GM21576 (cell line): Measurements from ENCODE around the gene NBEAL1.
"Not testable (repeated sequence)": the region's sequence is repeated elsewhere in the genome, so short reads cannot be mapped to it uniquely, and the experiment has no call there.

Source experiments
- ATAC-seq: cut with Tn5 transposase; IDR thresholded peaks from one replicate; pipeline ENCODE4 v1.9.1; 2021; ENCODE audit warnings: mild to moderate bottlenecking, moderate library complexity; ENCODE audit not compliant: unreplicated experiment

The NBEAL1 gene

DNA sequence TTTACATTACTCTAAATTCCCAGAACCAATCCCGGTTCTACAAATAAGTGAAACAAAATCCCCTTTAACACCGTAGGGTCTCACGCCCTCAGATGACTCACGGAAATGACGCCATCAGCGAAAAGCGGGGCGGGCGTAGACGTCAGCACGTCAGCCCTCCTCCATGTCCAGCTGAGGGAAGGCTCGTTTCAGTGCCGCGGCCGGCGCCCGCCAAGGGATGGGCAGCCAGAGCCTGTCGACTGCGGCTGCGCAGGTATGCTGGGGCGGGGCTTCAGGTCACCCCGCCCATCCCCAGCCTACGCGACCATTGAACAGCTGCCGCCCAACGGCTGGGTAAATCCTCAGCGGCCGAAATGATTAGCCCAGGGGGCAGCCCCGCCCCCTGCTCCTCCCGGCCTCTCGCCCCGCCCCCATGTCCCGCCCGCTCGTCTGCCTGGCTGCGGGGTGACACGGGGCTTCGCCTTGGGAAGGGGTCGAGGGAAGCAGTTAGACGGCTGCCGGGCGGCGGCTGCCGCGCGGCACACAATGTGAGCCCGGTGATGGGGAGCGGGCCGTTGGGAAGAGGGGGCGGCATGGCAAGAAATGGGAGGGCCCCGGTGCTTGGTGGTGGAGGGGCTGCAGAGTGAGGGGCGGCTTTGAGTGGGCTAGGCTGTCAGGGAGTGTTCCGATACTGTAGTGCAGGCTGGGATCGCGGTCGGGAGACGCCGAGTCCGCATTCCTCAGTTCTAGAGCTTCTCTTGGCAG, at the start of gene NBEAL1:
TSS of gene NBEAL1 (plus strand) at position 420 of the 744 bp plus-strand sequence. CDS start 1,510 bp downstream, outside the sequence.
- ATAC-seq: peak; percentile 97

DNA sequence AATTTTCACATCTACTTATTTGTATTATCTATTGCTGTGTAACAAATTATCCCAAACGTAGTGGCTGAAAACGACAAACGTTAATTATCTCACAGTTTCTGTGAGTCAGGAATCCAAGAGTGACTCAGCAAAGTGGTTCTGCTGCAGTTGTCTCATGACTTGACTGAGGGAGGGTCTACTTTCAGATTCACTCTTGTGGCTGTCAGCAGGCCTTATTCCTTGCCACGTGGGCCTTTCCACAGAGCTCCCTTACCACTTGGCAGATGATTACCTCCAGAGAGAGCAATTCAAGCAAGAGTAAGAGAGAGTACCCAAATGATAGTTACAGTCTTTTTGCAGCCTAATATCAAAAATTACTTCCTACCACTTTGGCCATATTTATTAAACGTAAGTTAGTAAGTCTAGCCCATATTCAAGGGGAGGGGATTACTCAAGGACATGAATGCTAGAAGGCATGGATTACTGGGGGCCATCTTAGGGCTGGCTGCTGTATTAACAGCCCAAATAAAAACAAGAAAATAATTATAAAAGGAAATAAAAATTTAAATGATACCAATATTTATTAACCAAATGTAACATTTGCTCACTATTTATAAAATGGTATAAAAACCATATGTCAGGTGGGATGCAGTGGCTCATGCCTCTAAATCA, 48.7 kb upstream of the NBEAL1 start:
- ATAC-seq: peak; percentile 56

DNA sequence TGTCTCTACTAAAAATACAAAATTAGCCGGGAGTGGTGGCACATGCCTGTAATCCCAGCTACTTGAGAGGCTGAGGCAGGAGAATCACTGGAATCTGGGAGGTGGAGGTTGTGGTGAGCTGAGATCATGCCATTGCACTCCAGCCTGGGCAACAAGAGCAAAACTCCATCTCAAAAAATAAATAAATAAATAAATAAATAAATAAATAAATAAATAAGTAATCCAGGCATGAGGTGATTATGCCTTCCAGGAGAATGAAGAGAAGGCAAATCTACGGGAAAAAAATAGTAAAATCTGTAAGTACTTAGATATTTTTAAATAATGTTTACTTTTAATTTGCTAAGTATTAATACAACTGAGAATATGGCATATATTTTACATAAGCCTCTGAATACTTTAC, 45.3 kb upstream of the NBEAL1 start:
- ATAC-seq: not testable (repeated sequence)

DNA sequence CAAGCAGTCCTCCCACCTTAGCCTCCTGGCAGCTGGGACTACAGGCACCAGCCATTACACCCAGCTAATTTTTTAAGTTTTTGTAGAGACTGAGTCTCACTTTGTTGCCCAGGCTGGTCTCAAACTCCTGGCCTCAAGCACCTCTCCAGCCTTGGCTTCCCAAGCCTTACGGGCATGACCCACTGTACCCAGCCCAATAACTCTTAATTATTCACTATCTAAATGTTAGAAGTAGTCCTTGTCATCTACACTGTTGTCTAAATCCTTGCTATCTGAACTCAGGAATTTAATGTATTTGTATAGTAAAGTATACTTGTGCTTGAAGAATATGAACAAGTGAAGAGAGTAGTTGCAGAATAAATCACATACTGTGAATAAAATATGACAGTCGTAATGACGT, 37.9 kb upstream of the NBEAL1 start:
- ATAC-seq: no peak

DNA sequence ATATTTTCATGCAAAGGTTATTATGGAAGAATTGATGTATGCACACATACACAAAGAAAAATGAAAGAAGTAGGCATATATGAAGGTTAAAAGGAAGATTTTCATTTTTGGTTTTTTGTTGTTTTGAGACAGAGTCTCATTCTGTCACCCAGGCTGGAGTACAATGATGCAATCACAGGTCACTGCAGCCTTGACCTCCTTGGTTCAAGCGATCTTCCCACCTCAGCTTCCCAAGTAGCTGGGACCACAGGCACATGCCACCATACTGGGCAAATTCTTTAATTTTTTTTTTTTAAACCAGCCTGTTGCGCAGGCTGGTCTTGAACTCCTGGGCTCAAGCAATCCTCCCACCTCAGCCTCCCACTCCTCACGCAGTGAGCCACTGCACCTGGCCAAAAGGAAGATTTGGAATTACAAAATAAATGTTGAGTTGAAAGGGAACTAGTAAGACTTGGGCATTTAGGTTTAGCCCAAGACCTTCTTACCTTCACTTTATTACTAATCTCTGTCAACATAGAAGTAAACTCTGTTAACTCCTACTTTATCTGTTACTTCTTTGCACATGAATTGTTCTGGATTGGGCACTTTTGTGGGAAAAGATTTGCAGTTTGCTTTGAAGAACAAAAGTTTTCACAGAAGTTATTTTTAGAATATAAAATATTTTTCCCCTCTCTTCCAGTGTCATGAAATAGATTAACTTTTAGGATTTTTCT, 31.7 kb upstream of the NBEAL1 start:
- ATAC-seq: no peak

DNA sequence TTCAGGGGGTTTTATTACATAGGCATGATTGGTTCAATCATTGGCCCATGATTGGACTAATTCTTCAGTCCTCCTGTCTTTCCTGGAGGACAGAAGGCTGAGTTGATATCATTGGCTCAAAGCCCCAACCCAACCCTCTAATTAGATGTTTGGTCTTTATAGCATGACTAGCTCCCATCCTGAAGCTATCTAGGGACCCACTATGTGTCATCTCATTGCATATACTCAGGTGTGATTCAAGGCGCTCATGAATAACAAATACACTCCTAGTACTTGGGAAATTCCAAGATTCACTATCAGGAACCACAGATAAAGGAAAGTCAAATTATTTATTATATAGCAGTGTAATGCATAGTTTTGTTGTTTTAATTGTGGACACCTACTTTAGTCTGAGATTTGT, 24.9 kb upstream of the NBEAL1 start:
- no peak for ATAC-seq

DNA sequence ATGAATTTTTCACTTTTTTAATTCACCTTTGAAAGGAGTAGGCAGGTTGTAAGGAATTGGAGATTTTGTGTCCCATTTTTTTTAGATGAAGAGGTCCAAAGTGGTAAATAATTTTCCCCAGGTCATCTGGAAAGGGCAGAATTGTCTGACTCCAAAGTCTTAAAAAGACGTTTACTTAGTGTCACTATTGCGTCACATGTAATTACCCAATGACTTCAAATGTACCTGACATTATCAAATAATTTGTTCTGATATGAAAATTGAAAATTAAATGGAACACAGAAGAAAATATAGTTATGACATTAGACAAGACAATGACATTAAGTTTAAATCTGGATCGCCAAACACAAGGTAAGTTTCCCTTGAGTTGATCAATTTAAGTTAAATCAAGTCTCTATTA, 24.2 kb upstream of the NBEAL1 start:
- no peak for ATAC-seq

DNA sequence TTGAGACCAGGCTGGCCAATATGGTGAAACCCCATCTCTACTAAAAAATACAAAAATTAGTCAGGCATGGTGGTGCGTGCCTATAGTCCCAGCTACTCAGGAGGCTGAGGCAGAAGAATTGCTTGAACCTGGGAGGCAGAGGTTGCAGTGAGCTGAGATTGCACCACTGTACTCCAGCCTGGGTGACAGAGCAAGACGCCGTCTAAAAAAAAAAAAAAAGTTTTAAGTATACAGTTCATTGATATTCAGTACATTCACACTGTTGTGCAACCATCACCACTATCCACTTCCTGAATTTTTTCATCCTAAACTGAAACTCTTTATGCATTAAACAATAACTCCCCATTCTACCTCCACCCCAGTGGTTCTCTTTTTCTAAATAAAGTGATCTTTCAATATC, 17.6 kb upstream of the NBEAL1 start:
- ATAC-seq: not testable (repeated sequence)

DNA sequence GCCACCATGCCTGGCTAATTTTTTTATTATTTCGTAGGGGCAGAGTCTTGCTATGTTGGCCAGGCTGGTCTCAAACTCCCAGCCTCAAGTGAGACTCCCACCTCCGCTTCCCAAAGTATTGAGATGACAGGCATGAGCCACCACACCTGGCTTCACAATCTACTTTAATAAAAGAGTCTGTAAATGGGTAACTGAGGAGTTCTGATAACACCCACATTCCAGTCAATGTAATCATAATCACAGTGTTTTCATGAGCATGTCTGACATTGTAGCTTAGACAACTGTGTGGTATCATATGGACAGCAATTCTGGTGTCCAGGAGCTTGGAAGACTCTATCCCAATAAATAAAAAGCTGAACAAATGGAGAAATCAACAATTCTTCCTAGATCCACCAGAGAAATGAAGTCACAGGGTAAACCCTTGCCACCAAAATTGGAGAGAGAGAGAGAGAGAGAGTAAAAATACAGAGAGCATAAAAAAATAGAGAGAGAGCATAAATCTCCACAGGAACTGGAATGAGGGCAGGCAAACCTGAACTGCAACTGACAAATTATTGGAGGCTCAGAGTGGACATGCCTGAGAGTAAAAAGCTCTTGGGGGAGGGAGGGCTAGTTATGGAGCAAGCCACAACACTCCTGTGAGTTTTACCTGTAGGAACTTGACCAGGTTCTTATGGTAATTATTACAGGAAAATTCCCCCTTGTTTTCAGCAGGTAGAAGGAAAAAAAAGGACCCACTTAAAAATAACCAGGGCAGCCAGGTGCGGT, 12.4 kb upstream of the NBEAL1 start:
- ATAC-seq: no peak

DNA sequence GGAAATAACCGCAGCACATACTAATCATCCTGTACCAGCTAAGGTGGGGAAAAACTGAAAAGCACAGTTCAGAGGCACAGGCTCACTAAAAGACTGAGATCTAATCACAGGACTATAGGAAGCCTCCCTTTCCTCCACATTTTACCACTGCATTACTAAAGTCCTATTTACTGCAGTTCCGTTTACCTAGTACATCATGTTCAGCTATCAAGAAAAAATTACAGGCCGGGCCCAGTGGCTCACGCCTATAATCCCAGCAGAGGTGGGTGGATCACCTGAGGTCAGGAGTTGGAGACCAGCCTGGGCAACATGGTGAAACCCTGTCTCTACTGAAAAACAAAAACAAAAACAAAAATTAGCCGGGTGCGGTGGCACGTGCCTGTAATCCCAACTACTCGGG, 11.0 kb upstream of the NBEAL1 start:
- no peak for ATAC-seq

DNA sequence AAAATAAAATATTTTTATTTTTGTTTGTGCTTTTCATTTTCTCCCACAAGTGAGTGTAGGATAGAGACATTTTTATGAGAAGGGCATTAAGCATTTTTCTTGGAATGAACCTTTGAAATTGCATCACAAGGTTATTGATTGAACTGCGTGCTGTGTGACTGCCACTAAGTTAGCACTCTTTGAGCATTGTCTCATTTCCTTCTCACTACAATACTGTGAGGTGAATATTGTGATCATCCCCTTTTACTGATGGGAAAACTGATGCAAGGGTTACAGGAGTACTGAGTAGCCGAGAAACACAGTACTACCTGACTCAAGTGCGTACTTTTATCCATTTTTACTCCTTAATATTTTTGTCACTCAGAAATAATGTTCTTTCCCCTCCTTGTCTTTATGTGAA, 2.0 kb downstream of the NBEAL1 start:
- ATAC-seq: no peak

DNA sequence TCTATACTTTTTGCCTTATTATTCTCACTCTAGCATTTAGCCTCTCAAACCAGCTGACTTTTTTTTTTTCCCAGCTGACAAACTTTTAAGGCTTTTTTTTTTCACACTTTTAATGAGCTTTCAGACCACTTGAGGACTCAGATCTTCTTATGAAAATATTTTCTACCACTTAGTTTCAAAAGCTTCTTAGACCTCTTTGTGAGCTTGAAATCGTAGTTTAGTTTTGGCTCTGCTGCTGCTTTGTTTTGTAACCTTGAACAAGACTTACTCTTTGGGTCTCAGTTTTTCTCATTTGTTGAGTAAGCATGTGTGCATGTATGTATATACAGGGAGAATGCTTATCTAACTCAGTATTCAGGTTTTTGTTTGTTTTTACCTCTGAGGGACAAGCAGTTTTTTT, 3.5 kb downstream of the NBEAL1 start:
- ATAC-seq: no peak

DNA sequence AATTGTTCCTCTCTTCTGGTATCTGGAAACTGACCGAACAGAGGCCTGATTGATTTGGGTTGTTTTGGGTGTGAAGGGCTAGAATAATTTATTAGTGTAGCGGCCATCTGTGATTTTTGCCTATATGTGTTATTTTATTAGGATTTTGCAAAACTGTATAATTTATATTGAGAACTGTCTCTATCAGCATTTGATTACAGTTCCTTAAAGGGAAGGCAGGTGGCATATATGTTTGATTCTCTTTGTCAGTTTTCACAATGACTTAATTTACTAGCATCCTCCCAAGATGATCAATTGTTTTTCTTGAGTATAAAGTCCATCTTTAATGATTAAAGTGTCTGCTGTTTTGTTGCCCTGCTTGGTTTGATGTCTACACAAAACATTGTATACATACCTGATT, 4.5 kb downstream of the NBEAL1 start:
- no peak for ATAC-seq

DNA sequence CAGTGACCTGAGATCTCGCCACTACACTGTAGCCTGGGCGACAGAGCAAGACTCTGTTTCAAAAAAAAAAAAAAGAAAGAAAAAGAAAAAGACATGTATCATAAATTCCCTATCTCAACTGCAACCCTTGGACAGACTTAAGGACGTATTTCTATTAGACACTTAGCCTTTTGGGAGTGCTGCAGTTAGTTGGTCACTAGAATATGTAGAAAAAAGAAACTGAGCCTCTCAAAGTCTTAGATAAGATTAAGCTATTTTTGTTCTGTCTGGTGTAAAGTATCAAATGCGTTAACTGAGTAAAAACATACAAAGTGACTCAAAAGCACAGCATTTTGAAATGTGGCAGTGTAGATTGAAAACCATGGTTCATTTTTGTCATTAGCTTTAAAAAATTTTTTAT, 7.3 kb downstream of the NBEAL1 start:
- no peak for ATAC-seq

DNA sequence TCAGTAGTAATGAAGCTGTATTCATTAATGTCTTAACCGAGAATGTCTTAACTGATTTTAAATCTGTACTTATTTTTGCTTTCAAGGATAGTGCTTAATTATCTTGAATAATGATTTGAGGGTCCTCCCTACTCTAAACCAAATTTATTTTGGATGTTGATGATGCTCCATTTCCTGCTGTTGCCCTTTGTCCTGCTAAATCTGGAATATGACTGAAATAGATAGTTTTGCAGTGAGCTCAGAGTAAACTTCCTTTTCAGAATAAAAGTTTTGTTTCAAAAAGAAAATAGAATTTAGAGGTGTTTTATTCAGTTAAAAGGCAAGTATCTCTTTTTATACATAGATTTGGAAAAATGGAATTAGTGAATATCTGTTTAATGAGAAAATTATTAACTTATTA, 8.1 kb downstream of the NBEAL1 start:
- ATAC-seq: no peak

DNA sequence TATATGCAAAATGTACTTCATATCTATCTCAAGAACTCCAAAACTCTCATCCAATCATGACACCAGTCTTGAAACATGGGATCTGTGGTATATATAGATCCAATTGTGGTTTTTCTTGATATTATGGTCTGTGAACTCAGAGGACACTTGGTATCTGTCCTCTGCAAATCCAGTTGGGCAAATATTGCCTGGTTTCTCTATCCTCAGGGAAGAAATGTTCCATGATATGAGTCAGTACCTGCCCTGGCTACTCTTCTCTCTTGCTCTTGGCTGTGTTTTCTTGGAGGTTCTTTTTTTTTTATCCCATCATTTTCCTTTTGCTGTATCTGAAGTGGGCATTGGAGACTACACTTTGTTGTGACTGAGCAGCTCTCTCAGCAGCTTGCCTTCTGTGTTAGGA, 10.9 kb downstream of the NBEAL1 start:
- ATAC-seq: no peak

DNA sequence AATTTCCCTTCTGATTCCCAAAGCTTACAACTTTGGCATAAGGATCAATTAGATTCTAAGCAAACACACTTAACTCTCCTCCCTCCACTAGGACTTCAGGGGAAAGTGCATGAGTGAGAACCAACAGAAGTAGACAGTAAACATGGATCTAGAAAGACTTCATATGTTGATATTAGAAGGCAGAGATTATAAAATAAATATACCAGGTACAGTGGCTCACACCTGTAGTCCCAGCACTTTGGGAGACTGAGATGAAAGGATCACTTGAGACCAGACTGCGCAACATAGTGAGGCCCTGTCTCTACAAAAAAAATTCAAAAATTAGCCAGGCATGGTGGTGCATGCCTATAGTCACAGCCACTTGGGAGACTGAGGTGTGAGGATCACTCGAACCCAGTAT, 15.9 kb downstream of the NBEAL1 start:
- ATAC-seq: no peak

DNA sequence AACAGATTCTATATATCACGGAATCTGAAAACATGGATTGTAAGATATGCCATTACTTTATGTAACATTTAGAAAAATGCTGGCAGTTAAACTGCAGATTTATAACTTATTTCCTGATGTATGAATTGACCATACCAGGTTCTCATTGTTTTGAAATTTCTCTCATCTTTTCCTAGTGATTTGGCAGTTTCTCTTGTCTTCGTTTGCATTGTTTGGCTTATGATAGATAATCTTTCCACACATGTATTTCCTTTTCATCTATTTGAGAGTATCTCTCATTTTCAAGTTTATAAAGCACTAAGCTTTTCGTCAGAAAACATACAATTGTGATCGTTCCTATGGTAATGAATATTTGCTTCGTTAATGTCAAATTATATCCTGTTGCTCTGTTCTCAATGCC, 16.3 kb downstream of the NBEAL1 start:
- no peak for ATAC-seq

DNA sequence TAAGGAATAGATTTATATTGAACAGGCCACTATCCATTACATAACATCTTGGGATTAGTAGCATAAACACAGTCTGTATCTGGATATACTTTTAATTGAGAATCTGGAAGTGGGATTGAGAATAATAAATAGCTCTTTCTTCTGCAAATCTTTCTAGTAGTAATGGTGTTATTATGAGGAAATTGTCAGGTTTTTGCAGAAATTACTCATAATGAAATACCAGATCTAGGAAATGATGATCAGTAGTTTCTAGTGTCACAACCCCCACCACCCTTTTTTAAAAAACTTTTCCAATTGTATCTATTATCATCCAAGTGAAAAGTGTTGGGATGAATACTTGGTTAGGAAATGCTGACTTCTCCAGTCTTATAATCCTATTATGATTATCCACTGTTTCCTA, 18.7 kb downstream of the NBEAL1 start:
- ATAC-seq: no peak

DNA sequence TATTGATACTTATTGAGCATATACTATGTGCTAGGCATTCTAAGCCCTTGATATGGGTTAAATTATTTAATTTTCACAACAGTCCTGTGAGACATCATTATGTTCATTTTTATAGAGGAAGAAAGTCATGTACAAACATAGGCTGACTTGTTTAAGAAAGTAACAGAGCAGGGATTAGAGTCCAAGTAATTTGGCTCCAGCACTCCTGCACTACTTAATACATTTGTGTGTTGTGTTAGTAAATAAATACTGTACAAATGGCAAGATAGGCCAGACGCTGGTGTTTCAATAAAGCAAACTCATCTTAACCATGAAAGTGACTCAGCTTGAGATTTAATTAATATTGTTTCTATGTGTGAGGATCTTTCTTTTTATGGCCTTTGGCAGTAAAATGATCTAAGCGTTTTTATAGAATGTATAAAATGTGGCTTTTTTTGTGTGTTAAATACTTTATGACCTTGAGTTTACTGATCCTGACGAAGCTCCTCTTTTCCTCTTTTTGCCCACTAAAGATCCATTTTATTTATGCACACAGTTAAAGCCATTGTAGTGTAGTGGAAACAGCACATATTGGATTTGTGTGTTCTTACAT, 21.3 kb downstream of the NBEAL1 start:
- ATAC-seq: no peak

DNA sequence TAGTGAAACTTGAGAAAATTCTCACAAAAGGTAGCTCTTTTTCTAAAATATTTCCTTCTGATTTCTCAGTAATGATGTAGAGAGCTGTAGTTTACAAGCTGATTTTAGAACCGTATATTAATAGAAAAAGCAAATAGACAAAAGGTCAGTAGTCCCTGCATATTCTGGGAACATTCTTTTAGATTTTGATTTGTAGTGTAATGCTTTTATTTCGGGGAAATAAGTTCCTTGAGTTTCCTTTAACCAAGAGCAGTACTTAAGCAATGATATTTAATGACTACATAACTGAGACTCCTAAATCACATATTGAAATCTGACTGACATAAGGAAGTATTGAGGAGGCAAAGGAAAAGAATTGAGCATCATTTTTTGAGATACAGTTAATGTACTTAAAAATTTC, 22.4 kb downstream of the NBEAL1 start:
- no peak for ATAC-seq
